CD1c-positive myeloid dendritic cell (primary cell): ENCODE results near the gene FBXO24.

Experiments
- DNase-seq: peaks from one replicate; pipeline ENCODE4 v3.0.0-alpha.2; 2016; ENCODE audit errors: extremely low spot score

FBXO24 gene

DNA sequence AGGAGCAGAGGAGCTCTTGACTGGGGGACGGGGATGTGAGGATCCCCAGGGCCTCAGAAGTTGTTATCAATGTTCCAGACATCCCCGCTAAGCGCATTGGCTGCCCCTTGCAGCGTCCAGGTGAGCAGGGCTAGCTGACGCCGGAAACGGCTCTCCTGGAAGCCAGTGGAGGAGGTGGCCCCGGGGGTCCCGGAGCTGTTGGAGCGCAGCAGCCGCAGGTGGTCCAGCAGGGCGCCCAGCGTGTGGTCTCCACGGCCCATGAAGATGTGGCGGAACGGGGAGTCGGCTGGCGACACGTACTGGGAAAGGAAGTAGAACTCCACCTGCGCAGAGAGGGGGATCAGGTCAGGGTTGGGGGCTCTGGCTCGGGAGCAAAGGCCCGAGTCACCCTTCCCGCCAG lies 34.7 kb downstream of the FBXO24 start:
- no peak for DNase-seq

DNA sequence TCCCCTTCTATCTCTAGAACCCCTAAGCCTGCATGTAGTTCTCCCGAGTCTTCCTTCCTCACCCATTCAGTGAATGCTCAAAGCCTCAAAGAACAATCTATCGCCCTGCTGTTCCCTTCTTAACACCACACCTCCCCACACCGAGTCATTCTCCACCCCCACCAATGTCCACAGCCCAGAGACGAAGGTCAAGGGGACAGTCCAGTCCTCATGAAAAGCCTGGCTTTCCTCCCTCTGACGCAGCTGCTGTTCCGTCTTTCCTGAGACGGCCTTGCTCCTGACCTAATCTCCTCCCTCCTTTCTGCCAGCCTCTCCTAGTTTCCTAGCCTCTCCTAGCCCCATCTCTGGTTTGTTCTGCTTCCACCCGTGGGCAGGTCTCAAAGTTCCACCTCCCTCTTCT lies 35.4 kb downstream of the FBXO24 start:
- no peak for DNase-seq

DNA sequence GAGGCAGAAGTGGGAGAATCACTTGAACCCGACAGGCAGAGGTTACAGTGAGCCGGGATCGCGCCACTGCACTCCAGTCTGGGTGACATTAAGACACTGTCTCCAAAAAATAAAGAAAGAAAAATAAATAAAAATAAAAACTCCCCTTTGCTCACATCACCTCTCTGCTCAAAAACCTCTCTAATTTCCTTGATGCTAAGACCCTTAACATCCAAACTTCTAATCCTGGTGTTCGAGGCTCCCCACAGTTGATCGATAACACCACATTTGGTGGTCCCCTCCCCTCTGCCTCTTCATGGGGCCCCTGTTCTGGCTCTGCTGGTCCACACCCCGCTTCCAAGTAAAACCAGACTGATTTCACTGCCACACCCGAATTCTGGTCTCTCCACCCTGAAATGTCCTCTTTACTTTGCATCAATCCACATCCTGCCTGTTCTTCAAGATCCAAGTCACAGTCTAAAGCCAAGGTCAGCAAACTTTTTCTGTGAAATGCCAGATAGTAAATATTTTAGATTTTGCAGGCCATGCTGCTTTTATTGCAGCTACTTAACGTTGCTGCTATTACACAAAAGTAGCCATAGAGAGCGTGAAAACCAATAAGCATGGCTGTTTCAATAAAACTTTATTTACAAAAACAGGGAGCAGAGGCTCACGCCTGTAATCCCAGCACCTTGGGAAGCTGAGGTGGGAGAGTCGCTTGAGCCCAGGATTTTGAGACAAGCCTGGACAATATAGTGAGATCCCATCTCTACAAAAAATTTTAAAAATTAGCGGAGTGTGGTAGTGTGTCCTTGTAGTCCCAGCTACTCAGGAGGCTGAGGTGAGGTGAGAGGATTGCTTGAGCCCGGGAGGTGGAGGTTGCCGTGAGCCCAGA lies 38.1 kb downstream of the FBXO24 start:
- no peak for DNase-seq

DNA sequence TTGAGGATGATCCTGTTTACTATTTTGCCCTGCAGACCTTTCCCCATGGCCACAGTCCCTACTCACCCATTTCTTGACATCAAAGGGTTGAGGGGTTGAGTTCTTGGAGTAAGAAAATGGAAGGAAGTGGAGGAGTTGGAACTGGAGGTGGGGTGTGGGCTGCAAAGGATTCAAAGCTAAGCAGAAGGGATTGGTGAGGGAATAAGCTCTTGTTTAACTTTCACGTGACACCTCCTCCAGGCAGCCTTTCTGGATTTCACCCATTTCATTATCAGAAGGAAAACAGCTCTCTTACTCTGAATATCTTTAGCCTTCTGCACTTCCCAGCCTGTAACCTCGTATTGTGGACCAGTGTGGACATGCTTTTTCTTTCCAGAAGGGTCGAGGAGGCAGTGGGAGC lies 39.9 kb downstream of the FBXO24 start:
- no peak for DNase-seq

DNA sequence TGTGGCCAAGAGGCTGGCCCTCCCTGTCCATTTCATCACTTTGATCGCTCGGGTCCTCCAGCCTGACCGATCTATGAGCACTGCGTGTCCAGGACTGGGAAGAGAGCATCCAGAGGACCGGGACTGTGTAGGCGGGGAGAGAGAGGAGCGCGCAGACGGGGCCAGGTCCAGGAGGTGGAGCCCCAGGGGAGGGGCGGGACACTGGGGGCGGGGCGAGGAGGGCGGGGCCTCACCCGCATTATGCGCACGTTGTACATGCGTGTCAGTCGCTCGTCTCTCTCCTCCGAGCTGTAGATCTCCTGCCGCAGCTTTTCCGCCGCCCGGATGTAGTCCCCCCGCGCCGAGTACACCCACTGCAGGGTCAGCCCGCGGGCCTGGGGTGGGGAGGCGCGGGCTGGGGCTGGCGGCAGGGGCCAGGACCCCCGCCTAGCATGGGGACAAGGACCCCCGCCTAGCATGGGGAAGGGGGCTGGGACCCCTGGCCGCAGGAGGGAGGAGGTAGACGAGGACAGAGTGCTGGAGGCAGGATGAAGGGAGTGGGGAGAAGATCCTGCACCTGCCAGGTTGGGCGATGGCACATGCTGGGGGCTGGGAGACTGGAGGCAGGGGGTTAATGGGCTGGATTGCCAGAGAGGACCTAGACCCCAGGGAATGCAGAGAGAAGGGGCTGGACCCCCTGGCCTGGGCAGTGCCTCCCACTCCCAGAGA lies 40.6 kb downstream of the FBXO24 start:
- DNase-seq: peak; percentile 84

DNA sequence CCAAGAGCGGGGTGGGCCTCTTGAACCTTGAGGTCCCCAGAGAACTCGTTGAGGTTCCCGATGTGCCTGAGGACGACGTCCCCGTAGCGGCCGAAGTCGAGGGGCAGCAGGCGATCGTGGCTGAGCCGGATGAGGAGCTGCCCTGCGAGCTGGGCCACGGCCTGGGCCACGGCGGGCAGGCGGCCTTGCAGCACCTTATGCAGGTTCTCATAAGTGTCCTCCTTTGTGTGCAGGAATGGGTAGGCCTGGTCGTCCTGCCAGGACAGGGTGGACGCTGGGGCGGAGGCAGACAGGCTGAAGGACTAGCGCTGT lies 41.1 kb downstream of the FBXO24 start:
- DNase-seq: no peak

DNA sequence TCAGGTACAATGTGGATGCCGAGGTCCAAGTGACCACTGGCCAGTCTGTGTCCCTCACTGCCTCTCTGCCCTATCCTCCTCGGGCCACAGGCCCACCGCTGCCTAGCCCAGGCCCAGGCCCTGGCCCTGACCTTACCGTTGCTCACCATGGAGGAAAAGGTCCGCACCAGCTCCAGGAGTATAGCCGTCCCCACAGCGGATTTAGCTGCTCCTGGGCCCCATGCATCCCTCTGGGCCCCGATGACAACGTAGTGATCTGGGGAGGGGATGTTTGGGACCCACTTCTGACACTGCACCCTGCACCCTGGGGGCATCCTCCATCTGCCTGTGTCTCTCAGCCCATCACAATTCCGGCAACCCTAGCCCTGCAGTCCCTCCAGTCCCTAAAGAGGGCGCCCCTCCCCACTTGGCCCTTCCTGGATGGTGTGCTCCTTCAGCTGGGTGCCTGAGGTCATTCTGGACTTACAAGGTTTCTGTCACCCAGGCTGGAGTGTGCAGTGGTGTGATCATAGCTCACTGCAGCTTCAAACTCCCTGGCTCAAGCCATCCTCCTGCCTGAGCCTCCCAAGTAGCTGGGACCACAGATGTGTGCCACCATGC lies 43.1 kb downstream of the FBXO24 start:
- peak; percentile 52 for DNase-seq

DNA sequence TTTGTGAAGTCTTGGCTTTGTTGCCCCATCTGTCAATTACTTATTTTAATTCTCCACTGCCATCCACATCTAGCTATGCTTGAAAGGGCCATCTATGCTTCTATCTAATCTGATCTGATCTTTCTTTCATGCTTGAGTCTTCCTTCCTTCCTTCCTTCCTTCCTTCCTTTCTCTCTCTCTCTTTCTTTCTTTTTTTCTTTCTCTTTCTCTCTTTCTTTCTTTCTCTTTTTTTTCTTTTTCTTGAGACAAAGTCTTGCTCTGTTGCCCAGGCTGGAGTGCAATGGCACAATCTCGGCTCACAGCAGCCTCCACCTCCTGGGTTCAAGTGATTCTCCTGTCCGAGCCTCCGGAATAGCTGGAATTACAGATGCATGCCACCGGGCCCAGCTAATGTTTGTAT lies 43.9 kb downstream of the FBXO24 start:
- no peak for DNase-seq

DNA sequence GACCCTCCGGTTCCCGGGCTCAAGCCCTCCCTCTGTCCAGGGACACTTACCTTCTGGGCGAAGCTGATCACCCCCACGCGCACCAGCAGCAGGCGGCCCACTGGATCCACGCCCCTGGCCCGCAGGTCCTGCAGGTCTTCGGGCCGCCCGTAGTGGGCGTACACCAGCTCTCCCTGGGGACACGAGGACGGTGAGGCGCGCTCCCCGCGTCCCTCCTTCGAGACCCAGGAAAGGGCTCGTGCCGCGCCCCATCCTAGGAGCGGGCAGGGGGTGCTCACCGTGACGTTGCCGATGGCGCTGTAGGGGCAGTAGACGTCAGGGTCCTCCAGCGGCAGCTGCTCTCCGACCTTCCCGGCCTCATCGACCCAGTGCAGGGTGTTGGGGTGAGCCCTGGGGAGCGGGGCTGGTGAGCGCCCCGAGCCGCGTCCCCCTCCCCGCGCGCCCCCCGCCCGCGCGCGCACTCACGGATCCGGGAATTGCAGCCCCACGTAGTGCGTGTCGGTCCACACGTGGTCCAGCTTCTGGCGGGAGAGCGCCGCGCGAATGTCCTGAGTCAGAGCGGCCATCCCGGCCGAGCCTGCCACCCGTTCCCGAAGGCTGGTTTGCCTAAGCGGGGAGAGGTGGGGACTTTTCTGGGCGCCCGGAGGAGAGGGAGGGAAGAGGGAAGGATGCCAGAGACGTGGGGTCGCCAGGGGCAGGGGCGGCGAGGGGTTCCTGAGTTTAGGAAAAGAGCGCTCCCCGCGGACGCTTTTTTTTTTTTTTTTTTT lies 47.0 kb downstream of the FBXO24 start:
- peak; percentile 50 for DNase-seq

DNA sequence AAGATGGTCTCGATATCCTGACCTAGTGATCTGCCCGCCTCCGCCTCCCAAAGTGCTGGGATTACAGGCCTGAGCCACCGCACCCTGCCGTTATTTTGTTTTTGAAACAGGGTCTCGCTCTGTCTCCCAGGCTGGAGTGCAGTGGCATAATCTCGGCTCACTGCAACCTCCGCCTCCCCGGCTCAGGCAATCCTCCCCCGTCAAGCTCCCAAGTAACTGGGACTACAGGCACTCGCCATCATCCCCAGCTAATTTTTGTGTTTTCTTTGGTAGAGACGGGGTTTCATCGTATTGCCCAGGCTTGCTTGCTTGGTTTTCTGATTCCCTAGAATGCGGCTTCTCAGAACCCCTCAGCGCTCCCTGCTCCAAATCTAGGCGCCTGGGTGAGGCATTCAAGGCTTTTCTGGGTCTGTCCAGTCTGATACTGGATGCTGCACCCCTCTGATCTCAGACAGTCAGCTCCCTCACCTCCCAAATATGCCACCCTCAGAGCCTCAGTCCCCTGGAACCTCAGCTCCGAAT lies 53.9 kb downstream of the FBXO24 start:
- DNase-seq: no peak

DNA sequence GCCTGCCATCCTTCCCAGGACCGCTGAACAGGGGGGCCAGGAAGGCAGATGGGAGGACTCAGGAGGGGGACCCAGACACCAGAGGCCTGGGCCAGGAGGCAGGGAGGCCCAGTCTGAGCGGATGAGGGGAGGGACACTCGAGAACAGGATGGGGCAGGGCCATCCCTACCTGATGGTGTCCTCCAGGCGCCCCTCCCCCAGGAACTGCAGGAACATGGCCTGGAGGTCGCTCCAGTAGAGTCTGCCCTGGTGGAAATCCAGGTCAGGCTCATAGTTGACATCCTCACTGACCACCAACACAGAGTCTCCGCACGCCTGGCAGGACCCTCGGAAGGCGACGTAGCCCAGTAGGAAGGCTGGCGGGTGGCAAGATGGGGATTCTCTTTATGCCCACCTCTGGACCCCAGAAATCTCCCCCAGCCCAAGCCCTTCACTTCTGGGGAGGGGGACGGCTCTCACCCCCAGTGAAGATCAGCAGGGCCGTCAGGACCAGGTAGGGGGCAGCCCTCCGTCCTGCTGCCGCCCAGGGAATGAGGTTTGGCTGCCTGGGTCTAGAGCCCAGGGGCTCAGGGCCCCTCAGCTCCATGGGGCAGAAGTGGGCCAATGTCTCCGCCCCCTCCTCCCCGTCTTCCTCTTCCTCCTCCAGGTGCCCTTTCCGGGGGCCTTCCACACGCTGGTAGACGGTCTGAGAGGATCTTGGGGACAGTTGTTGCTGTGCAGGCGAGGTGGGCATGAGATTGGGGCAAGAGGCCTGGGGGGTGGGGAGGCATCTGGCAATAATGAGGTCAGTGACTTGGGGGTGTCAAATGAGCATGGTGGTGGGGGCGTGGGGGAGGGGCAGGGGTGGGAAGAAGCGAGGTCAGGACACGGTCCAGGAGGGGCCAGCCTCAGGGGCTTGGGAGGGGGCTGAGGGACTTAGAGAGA lies 54.7 kb downstream of the FBXO24 start:
- DNase-seq: no peak

DNA sequence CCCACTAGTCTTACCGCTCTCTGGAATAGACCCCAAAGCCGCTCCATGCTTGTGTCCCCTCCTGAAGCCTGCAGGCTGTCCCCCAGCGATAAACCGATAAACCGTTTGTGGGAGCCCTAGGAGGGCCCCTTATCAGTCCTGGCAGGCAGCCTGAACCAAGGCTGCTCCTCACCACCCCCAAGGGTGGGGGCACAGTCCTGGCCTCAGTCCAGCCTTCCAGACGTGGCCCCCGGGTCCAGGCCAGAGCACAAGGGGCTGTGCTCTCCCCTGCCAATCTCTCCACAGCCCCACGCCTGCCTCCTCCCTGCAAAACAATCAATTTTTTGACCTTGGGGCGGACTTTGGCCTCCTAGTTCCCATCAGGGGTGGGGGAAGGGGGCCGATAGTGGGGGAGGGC lies 55.3 kb downstream of the FBXO24 start, which contains the start of gene TFR2:
TFR2 (minus strand) TSS at position 90 of the 397 bp plus-strand sequence; CDS start at position 47, 43 bp downstream.
- no peak for DNase-seq

DNA sequence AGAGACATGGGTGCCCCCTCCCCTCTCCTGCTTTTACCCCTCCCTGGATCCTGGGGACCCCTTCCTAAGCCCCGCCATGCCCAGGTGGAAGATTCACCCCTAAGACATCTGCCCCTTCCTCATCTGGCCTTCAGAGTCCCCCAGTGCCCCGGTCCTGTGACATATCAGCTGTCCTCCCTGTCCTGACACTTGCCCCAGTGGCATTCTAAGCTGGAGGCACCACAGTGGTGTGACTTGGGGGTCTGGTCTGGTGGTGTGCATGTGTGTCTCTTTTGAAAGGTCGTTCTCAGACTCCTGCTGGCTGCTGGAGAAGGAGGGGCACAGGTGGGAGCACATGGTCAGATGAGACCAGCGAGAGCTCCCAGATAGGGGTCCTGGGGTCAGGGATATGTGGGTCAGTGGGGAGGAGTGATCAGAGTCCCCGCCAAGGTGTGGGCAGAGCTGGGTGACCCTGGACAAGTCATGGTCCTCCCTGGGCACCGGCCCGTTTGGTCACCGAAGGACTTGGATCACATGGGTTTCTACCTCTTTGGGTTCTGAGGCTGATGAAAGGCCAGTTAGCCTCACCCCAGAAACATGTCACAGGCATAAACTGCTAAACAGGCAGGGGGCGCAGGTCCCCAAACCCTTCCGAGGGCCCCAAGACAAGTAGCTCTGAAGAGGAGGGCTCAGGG lies 55.9 kb downstream of the FBXO24 start:
- no peak for DNase-seq

DNA sequence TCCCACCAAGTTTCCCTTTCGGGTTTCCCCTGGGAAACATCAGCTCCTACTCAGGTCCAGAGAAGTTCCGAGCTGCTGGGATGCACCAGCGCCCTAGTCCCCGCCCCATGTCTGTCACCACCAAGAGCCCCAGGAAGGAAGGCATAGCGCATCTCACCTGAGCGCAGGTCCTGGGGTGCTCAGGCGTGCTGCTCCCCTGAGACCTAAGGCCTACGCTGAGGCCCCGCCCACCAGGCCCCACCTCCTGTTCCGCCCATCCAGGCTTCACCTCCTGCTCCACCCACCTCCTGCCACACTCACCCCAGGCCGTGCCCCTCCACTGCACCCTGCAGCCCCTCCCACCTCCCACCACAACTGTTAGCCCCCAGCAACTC lies 56.4 kb downstream of the FBXO24 start:
- no peak for DNase-seq

DNA sequence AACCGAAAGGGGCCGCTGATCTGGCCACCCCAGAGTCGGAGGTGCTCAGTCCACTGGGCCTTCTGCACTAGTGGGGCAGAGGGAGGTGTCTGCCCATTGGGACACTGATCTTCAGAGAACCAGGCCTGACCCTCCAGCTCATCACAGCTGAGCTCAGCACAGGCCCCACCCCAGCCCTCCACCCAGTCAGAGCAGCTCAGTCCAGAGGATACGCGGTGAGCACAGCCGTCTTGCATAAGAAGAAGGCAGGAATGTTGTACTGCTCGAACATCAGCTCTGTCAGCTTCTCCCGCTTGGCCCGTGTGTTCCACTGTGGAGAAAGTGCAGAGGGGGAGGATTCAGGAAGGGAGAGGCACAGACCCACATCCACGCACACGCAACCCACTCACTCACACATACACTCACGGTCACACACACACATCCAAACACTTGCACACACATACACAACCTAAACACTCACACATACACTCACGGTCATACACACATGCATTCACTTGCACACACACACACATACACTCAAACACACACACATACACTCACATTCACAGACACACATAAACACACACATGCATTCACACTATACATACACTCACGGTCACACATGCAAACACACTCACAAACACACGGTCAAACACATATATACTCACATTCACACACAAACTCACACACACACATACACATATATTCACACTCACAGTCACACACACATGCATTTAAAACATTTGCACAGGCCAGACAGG lies 63.9 kb downstream of the FBXO24 start:
- DNase-seq: no peak
